H1 (cell line): ENCODE data around the gene KIAA1671. TPM values are rescaled to one million over a fixed set of nuclear protein-coding genes. Genes with fewer than 3 reads are reported as not detected.

Experiments used
- CEBPB ChIP-seq: IDR thresholded peaks from 2 replicates; pipeline ENCODE4 v1.6.1; 2012; ENCODE audit warnings: low read depth, low read length
- CHD7 ChIP-seq: fragments of 300-600 bp; sonication (generic); IDR thresholded peaks from 2 replicates; pipeline ENCODE4 v1.7.1; 2012; ENCODE audit warnings: low read length, moderate library complexity, mild to moderate bottlenecking, inconsistent platforms; ENCODE audit not compliant: insufficient replicate concordance
- CTBP2 ChIP-seq: IDR thresholded peaks from 2 replicates; pipeline ENCODE4 v1.7.0; 2011; ENCODE audit warnings: borderline replicate concordance, mild to moderate bottlenecking, moderate library complexity, mixed read lengths, low read length; ENCODE audit not compliant: insufficient read depth, insufficient read length
- ZNF274 ChIP-seq: IDR thresholded peaks from 2 replicates; pipeline ENCODE4 v1.7.0; 2012; ENCODE audit warnings: low read length, borderline replicate concordance; ENCODE audit errors: extremely low read depth
- polyA plus RNA-seq, 7 experiments: library from polyadenylated mRNA; depleted of rRNA in 3 of 7; stranded (reverse) in 5 of 7; unstranded in 2 of 7; fragments of >200 nt in 5 of 7; fragments of 200-250 nt in 2 of 7; gene quantifications; 1 replicate in 5 of 7; 2 replicates in 1 of 7; 4 replicates in 1 of 7; pipeline versions ENCODE4 v1.2.1 to v1.2.3, GENCODE V29; 2011 to 2013; ENCODE audit warnings: missing spikeins in 2 of 7, mixed read lengths in 2 of 7
- total RNA-seq: library from RNA; stranded (reverse); fragmentation: NEBNext Ultra II Directional; extraction: Animal tissue kit (Norgen Biotek cat#: 25700); gene quantifications from 2 replicates; pipeline ENCODE4 v1.2.1, GENCODE V29; 2021

The KIAA1671 gene
- total and polyA plus RNA-seq, 2 of the 8 experiments (the other 6 are each of a cell fraction or from before 2014, with no cell fraction given), result 6.4 to 23.9 TPM

- TF ChIP-seq CHD7 (no peak), CTBP2 (no peak), ZNF274 (no peak), CEBPB (no peak)
These were observed 186.5 kb downstream of the KIAA1671 start (continued) for GRCh38 chr22:25139062-25139461.
